ENCODE data around the gene EMX2.

Gene EMX2

GRCh38 chr10:117553142-117553814 lies 10.7 kb downstream of the EMX2 start:
- TF ChIP-seq SCRT1 (tag by site-specific recombination; IDR thresholded peaks at IDR 0.05; ENCODE audit: borderline replicate concordance): no peak
- no peak for TF ChIP-seq ZNF830 (tag by site-specific recombination; IDR thresholded peaks at IDR 0.05; ENCODE audit: low read depth)
- TF ChIP-seq PRDM10 (tag by site-specific recombination; IDR thresholded peaks at IDR 0.05): no peak
- TF ChIP-seq ZNF404 (tag by site-specific recombination; IDR thresholded peaks at IDR 0.05): no peak
- no peak for TF ChIP-seq ZNF423 (tag by site-specific recombination; IDR thresholded peaks at IDR 0.05)
- TF ChIP-seq GLIS2 (tag by site-specific recombination; IDR thresholded peaks at IDR 0.05): no peak
- TF ChIP-seq ZNF274 (IDR thresholded peaks at IDR 0.05; ENCODE audit: low read length): no peak
- TF ChIP-seq ZNF274 (tag by site-specific recombination; IDR thresholded peaks at IDR 0.05; ENCODE audit: borderline replicate concordance): no peak
- TF ChIP-seq ZNF747 (tag by site-specific recombination; IDR thresholded peaks at IDR 0.05): no peak
- ChIA-PET CTCF (no interaction called here), POLR2A (interaction anchor here (0.9 kb wide), 1 partner anchor 56 kb away, joined by 3 read pairs; no protein-coding TSS in a partner anchor)
- Histone ChIP-seq H3K9me3 (ENCODE audit: control insufficient read depth, insufficient read depth, low read depth, low read length) (no peaks in the 10 kb centered on the region), H3K4me1 (ENCODE audit: control insufficient read depth, insufficient read depth, low read length) (no peaks in the 10 kb centered on the region), H3K4me3 (ENCODE audit: low read depth, low read length) (no peak overlapping the region), H3K36me3 (ENCODE audit: control insufficient read depth in 2 of 2, insufficient read depth in 1 of 2, low read length in 2 of 2) (peaks cover 0 to 2% of the 10 kb centered on the region in 2 experiments; a peak in 1 of 3 replicates), H3K27ac (ENCODE audit: extremely low read depth, low read depth, low read length) (no peak overlapping the region)

GRCh38 chr10:117553815-117554172 lies 11.2 kb downstream of the EMX2 start:
- Histone ChIP-seq H3K36me3 (ENCODE audit: control insufficient read depth in 2 of 2, insufficient read depth in 1 of 2, low read length in 2 of 2) (no peaks in the 10 kb centered on the region), H3K4me3 (ENCODE audit: low read depth, low read length) (no peak overlapping the region), H3K27ac (ENCODE audit: extremely low read depth, low read depth, low read length) (no peak overlapping the region), H3K4me1 (ENCODE audit: control insufficient read depth, insufficient read depth, low read length) (no peaks in the 10 kb centered on the region), H3K9me3 (ENCODE audit: control insufficient read depth, insufficient read depth, low read depth, low read length) (no peaks in the 10 kb centered on the region)
- ChIA-PET CTCF (no interaction called here), POLR2A (interaction anchor here (0.9 kb wide), 1 partner anchor 56 kb away, joined by 3 read pairs; no protein-coding TSS in a partner anchor)
- TF ChIP-seq GLIS1 (tag by site-specific recombination; IDR thresholded peaks at IDR 0.05) (no peak), ZNF510 (tag by site-specific recombination; IDR thresholded peaks at IDR 0.05; ENCODE audit: insufficient replicate concordance) (no peak), ZNF843 (tag by site-specific recombination; IDR thresholded peaks at IDR 0.05) (no peak), PRDM4 (tag by site-specific recombination; IDR thresholded peaks at IDR 0.05) (no peak)

- Histone ChIP-seq H3K36me3 (ENCODE audit: control insufficient read depth in 2 of 2, insufficient read depth in 1 of 2, low read length in 2 of 2) (no peaks in the 10 kb centered on the region), H3K4me1 (ENCODE audit: control insufficient read depth, insufficient read depth, low read length) (no peaks in the 10 kb centered on the region), H3K27ac (ENCODE audit: extremely low read depth, low read depth, low read length) (no peak overlapping the region), H3K9me3 (ENCODE audit: control insufficient read depth, insufficient read depth, low read depth, low read length) (no peaks in the 10 kb centered on the region), H3K4me3 (ENCODE audit: low read depth, low read length) (no peak overlapping the region)
- TF ChIP-seq EGR2 (tag by site-specific recombination; IDR thresholded peaks at IDR 0.05; ENCODE audit: low read depth) (no peak), TRIM28 (IDR thresholded peaks at IDR 0.05; ENCODE audit: borderline replicate concordance, low read length) (no peak)
- ChIA-PET CTCF (interaction anchor here (1.0 kb wide), 1 partner anchor 111 kb away, joined by 3 read pairs; no protein-coding TSS in a partner anchor), POLR2A (interaction anchor here (0.9 kb wide), 1 partner anchor 57 kb away, joined by 3 read pairs; no protein-coding TSS in a partner anchor)
These were observed 11.8 kb downstream of the EMX2 start for GRCh38 chr10:117554241-117554814.

Measured in HEK293 (cell line).